Measurements from ENCODE around the gene BCAN.

DNA sequence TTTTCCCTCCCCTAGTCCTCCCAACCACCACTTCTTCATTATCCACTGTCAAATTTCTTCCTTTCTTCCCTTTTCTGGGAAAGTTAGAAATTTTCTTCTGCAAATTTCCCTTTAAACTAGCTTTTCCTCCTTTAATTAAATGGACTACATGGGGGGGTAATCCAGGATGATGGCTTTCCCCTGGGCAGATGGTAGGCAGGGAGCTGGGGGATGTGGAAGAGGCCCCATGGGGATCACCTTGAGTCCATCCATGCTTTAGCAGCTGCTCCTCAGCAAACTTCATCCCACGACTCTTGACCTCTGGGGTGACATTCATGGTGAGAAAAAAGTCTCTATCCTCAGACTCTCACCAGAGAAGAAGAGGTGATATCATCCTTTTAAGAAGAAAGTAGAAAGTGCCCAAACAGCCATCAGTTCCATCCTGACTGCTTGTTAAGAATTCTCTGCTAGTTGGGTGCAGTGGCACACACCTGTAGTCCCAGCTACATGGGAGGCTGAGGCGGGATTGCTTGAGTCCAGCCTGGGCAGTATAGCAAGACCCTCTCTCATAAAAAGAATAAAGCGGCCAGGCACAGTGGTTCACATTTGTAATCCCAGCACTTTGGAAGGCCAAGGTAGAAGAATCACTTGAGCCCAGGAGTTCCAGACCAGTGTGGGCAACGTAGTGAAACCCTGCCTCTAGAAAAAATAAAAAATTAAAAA is 43.0 kb upstream of the BCAN start:
- TF ChIP-seq, protein P1, sequence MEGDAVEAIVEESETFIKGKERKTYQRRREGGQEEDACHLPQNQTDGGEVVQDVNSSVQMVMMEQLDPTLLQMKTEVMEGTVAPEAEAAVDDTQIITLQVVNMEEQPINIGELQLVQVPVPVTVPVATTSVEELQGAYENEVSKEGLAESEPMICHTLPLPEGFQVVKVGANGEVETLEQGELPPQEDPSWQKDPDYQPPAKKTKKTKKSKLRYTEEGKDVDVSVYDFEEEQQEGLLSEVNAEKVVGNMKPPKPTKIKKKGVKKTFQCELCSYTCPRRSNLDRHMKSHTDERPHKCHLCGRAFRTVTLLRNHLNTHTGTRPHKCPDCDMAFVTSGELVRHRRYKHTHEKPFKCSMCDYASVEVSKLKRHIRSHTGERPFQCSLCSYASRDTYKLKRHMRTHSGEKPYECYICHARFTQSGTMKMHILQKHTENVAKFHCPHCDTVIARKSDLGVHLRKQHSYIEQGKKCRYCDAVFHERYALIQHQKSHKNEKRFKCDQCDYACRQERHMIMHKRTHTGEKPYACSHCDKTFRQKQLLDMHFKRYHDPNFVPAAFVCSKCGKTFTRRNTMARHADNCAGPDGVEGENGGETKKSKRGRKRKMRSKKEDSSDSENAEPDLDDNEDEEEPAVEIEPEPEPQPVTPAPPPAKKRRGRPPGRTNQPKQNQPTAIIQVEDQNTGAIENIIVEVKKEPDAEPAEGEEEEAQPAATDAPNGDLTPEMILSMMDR (conservative IDR thresholded peaks at IDR 0.05; ENCODE audit: low read depth in 2 of 2) = no peak
- no peak for TF ChIP-seq EZH2phosphoT487 (IDR thresholded peaks at IDR 0.05; ENCODE audit: unreplicated experiment)
- TF ChIP-seq JUNB (IDR thresholded peaks at IDR 0.05; ENCODE audit: unreplicated experiment) = no peak
- TF ChIP-seq CREB1 (CRISPR knock-in tag; IDR thresholded peaks at IDR 0.05; ENCODE audit: low read depth) = no peak
- TF ChIP-seq POLR2AphosphoS5 (IDR thresholded peaks at IDR 0.05; ENCODE audit: low read depth) = no peak
- TF ChIP-seq, protein P2, sequence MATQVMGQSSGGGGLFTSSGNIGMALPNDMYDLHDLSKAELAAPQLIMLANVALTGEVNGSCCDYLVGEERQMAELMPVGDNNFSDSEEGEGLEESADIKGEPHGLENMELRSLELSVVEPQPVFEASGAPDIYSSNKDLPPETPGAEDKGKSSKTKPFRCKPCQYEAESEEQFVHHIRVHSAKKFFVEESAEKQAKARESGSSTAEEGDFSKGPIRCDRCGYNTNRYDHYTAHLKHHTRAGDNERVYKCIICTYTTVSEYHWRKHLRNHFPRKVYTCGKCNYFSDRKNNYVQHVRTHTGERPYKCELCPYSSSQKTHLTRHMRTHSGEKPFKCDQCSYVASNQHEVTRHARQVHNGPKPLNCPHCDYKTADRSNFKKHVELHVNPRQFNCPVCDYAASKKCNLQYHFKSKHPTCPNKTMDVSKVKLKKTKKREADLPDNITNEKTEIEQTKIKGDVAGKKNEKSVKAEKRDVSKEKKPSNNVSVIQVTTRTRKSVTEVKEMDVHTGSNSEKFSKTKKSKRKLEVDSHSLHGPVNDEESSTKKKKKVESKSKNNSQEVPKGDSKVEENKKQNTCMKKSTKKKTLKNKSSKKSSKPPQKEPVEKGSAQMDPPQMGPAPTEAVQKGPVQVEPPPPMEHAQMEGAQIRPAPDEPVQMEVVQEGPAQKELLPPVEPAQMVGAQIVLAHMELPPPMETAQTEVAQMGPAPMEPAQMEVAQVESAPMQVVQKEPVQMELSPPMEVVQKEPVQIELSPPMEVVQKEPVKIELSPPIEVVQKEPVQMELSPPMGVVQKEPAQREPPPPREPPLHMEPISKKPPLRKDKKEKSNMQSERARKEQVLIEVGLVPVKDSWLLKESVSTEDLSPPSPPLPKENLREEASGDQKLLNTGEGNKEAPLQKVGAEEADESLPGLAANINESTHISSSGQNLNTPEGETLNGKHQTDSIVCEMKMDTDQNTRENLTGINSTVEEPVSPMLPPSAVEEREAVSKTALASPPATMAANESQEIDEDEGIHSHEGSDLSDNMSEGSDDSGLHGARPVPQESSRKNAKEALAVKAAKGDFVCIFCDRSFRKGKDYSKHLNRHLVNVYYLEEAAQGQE (IDR thresholded peaks at IDR 0.05; ENCODE audit: unreplicated experiment) = no peak
- TF ChIP-seq, protein P3, sequence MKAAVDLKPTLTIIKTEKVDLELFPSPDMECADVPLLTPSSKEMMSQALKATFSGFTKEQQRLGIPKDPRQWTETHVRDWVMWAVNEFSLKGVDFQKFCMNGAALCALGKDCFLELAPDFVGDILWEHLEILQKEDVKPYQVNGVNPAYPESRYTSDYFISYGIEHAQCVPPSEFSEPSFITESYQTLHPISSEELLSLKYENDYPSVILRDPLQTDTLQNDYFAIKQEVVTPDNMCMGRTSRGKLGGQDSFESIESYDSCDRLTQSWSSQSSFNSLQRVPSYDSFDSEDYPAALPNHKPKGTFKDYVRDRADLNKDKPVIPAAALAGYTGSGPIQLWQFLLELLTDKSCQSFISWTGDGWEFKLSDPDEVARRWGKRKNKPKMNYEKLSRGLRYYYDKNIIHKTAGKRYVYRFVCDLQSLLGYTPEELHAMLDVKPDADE (IDR thresholded peaks at IDR 0.05) = no peak
- no peak for TF ChIP-seq EZH2 (IDR thresholded peaks at IDR 0.05; ENCODE audit: low read depth, unreplicated experiment)

All from GM23338 (cell line).